Measurements from ENCODE around the gene EFCC1. TPM values are rescaled to one million over a fixed set of nuclear protein-coding genes. Genes with fewer than 3 reads are reported as not detected.

The EFCC1 gene
- total RNA-seq, 3 donors from 2014 or later, result 1.6 to 3.9 (median 1.8) TPM

GRCh38 chr3:129061888-129062834 lies 61.1 kb downstream of the EFCC1 start:
- H3K4me1 ChIP-seq, result no peaks in the 10 kb centered on the region
- no peak for DNase-seq (ENCODE audit: low spot score in 2 of 2)
- no peaks in the 10 kb centered on the region for H3K36me3 ChIP-seq
- TF ChIP-seq POLR2A (IDR thresholded peaks at IDR 0.05) (no peak), POLR2AphosphoS5 (IDR thresholded peaks at IDR 0.05) (no peak), CTCF (IDR thresholded peaks at IDR 0.05) (no peak)
- H3K9me3 ChIP-seq, result no peaks in the 10 kb centered on the region
- H3K27ac ChIP-seq, result no peak overlapping the region
- H3K4me3 ChIP-seq, result no peak overlapping the region
- no peaks in the 10 kb centered on the region for H3K27me3 ChIP-seq
- intact Hi-C loops (cut with DNase I; ENCODE audit: low total_unique reads), result no loop called here

GRCh38 chr3:129063091-129063640 lies 62.1 kb downstream of the EFCC1 start:
- H3K9me3 ChIP-seq, result no peaks in the 10 kb centered on the region
- no peak overlapping the region for H3K4me3 ChIP-seq
- H3K4me1 ChIP-seq, result no peaks in the 10 kb centered on the region
- intact Hi-C loops (cut with DNase I; ENCODE audit: low total_unique reads), result no loop called here
- H3K27me3 ChIP-seq, result no peaks in the 10 kb centered on the region
- DNase-seq (ENCODE audit: low spot score in 2 of 2), result no peak
- no peaks in the 10 kb centered on the region for H3K36me3 ChIP-seq
- H3K27ac ChIP-seq, result no peak overlapping the region
- TF ChIP-seq POLR2A (IDR thresholded peaks at IDR 0.05) (no peak), POLR2AphosphoS5 (IDR thresholded peaks at IDR 0.05) (no peak), CTCF (IDR thresholded peaks at IDR 0.05) (no peak)

GRCh38 chr3:129063841-129064482 lies 62.9 kb downstream of the EFCC1 start:
- DNase-seq (ENCODE audit: low spot score in 2 of 2), result no peak
- Histone ChIP-seq H3K4me3 (no peak overlapping the region), H3K36me3 (no peaks in the 10 kb centered on the region), H3K27me3 (no peaks in the 10 kb centered on the region), H3K27ac (no peak overlapping the region), H3K4me1 (no peaks in the 10 kb centered on the region), H3K9me3 (no peaks in the 10 kb centered on the region)
- no peak for TF ChIP-seq POLR2AphosphoS5 (IDR thresholded peaks at IDR 0.05)
- TF ChIP-seq POLR2A (IDR thresholded peaks at IDR 0.05), result no peak
- no peak for TF ChIP-seq CTCF (IDR thresholded peaks at IDR 0.05)
- intact Hi-C loops (cut with DNase I; ENCODE audit: low total_unique reads), result no loop called here

- Histone ChIP-seq H3K36me3 (no peaks in the 10 kb centered on the region), H3K4me1 (no peaks in the 10 kb centered on the region), H3K4me3 (no peak overlapping the region), H3K27me3 (no peaks in the 10 kb centered on the region), H3K9me3 (no peaks in the 10 kb centered on the region), H3K27ac (no peak overlapping the region)
- DNase-seq (ENCODE audit: low spot score in 2 of 2), result no peak
- intact Hi-C loops (cut with DNase I; ENCODE audit: low total_unique reads), result no loop called here
- no peak for TF ChIP-seq CTCF (IDR thresholded peaks at IDR 0.05)
- no peak for TF ChIP-seq POLR2AphosphoS5 (IDR thresholded peaks at IDR 0.05)
- no peak for TF ChIP-seq POLR2A (IDR thresholded peaks at IDR 0.05)
Observed at GRCh38 chr3:129065016-129065719, 64.1 kb downstream of the EFCC1 start.
